Gastrocnemius medialis (tissue), 4 donors: ENCODE results near the gene DPPA5.

ENCODE experiments used
- CTCF ChIP-seq, 5 experiments: fragments of 450-650 bp in 3 of 5; fragments of 200-600 bp in 2 of 5; sonication (generic) in 2 of 5; IDR thresholded peaks in 4 of 5; conservative IDR thresholded peaks in 1 of 5; 1 replicate in 4 of 5; 2 replicates in 1 of 5; pipeline ENCODE4 v1.5.1; 2016 to 2019; ENCODE audit warnings: antibody characterized with exemption in 5 of 5, mild to moderate bottlenecking in 3 of 5, moderate library complexity in 3 of 5
- POLR2A ChIP-seq, 2 donors: fragments of 450-650 bp; IDR thresholded peaks; one replicate each; pipeline ENCODE4 v1.6.1; 2017; ENCODE audit warnings: antibody characterized with exemption in 2 of 2, mild to moderate bottlenecking in 2 of 2, moderate library complexity in 2 of 2

- TF ChIP-seq CTCF (IDR thresholded peaks at IDR 0.05 in 4 of 5, conservative IDR thresholded peaks at IDR 0.05 in 1 of 5) = no peak
- TF ChIP-seq POLR2A (IDR thresholded peaks at IDR 0.05) = no peak
Measured at GRCh38 chr6:73389854-73390253, 35.8 kb upstream of the DPPA5 start.
